ENCODE results near the gene OTUB2.

DNA sequence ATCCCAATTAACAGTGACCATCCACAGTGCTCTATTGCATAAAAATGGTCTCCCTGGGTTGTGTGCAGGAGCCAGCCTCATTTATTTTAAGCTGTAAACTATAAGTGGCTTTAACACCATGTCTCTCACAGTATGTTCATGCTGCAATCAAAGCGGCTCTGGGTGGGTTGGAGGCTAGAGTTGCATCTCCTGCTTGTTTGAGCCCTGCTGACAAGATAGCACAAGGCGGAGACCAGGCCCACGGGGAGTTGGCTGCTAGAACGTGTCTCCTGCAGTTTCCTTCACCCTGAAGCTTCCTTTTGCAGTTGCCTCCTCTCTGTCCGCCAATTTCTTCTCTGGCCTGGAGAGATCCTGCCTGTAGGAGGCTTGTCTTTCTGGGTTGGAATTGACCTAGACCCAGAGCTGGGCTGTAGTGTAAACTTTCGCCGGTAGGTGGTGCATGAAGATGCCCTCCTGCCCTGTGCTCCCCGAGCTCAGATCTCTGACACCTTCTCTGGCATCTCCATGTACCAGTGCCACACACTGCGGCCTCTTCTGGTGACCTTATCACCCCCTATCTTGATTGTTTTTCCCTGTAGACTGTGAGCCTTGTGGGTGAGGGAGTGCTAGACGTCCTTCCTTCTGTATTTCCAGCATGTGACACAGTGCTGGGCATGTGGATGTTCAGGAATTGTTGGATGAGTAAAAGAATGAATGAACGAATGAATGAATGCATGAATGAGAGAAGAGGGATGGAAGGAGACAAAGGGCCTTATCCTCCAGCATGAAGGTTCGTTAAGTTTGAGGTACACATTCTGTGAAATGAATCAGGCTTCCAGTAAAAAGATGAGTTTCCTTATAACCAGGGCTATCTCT is 10.4 kb downstream of the OTUB2 start:
- TF ChIP-seq EZH2phosphoT487 (IDR thresholded peaks at IDR 0.05; ENCODE audit: low read depth, severe bottlenecking, unreplicated experiment) (no peak), CTCF (IDR thresholded peaks at IDR 0.05; ENCODE audit: poor library complexity) (peak; percentile 68)
